BLaER1 treated with 17β-estradiol and CSF1 and Interleukin-3, amounts not matched to agents 10 nM and 100 nM (cell line): ENCODE results near the gene PCED1A.
"Not testable (repeated sequence)": the region's sequence is repeated elsewhere in the genome, so short reads cannot be mapped to it uniquely, and the experiment has no call there.

Source experiments
- H3K27ac ChIP-seq, 11 experiments: shearing (Covaris generic); formaldehyde crosslinking; 2 replicates each; pipeline ENCODE4 v1.8.1; 2022
- H3K27me3 ChIP-seq, 11 experiments: shearing (Covaris generic); formaldehyde crosslinking; 2 replicates each; pipeline ENCODE4 v1.8.1; 2022
- H3K36me3 ChIP-seq, 11 experiments: shearing (Covaris generic); formaldehyde crosslinking; 2 replicates each; pipeline ENCODE4 v1.8.1; 2022
- H3K4me1 ChIP-seq, 10 experiments: shearing (Covaris generic); formaldehyde crosslinking; 2 replicates each; pipeline ENCODE4 v1.8.1; 2022
- H3K4me2 ChIP-seq, 11 experiments: shearing (Covaris generic); formaldehyde crosslinking; 2 replicates each; pipeline ENCODE4 v1.8.1; 2022
- H3K4me3 ChIP-seq, 10 experiments: shearing (Covaris generic); formaldehyde crosslinking; 2 replicates each; pipeline ENCODE4 v1.8.1; 2022
- H3K9ac ChIP-seq, 11 experiments: shearing (Covaris generic); formaldehyde crosslinking; 2 replicates each; pipeline ENCODE4 v1.8.1; 2022
- H3K9me3 ChIP-seq, 11 experiments: shearing (Covaris generic); formaldehyde crosslinking; replicated peaks in 1 of 11; 2 replicates each; pipeline ENCODE4 v1.8.1; 2022
- H4K20me1 ChIP-seq, 11 experiments: shearing (Covaris generic); formaldehyde crosslinking; 2 replicates each; pipeline ENCODE4 v1.8.1; 2022
- Cebpa-rat ChIP-seq, 11 experiments: shearing (Covaris generic); IDR thresholded peaks; 2 replicates each; pipeline ENCODE4 v1.8.1; 2022

The PCED1A gene

DNA sequence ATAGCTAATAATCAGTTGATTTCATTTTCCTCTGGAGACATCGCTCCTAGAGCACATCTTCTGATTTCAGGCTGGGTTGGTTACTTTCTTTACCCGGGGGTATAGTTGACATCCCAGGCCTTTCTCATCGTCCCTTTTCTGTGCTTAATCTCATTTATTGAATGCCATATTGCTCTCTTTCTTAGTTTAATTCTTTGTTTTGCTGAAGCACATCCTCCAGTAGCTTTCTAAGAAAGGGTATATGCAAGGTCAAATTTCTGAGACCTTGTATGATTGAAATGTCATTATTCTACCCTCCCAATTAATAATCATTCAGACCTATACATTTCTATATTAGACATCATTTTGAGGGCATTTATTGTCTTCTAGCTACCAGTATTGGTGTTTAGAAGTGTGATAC is 28.3 kb downstream of the PCED1A start:
- Histone ChIP-seq H4K20me1 (no peaks in the 10 kb centered on the region), H3K9me3 (peaks cover 0 to 19% (median 13%) of the 10 kb centered on the region in 11 experiments; a peak in 19 of 22 replicates), H3K4me2 (no peak overlapping the region), H3K27ac (no peak overlapping the region), H3K4me1 (peaks cover 15 to 26% (median 23%) of the 10 kb centered on the region in 10 experiments), H3K36me3 (no peaks in the 10 kb centered on the region), H3K27me3 (peaks cover 0 to 5% (median 0%) of the 10 kb centered on the region in 11 experiments; a peak in 1 of 22 replicates), H3K9ac (no peak overlapping the region), H3K4me3 (no peak overlapping the region)
- TF ChIP-seq Cebpa-rat (IDR thresholded peaks at IDR 0.05), result no peak

DNA sequence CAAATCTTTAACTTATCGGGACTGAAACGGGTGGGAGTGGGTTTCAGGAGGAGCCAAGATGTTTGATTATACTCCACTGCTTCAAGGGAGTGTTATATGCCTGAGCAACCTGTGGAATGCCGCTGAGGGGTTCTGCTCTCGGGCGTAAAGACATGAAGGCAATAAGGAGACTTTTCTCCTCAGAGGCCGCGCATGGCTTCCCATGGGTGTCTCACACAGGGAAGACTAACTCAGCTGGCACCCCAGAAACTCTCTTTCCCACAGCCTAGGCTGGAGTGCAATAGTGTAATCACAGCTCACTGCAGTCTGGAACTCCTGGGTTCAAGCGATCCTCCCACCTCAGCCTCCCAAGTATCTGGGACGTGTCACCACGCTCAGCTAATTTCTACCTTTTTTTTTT is 30.8 kb downstream of the PCED1A start:
- H3K27me3 ChIP-seq, result peaks cover 3 to 23% (median 17%) of the 10 kb centered on the region in 11 experiments; a peak in 17 of 22 replicates
- no peaks in the 10 kb centered on the region for H4K20me1 ChIP-seq
- H3K27ac ChIP-seq, result no peak overlapping the region
- no peak overlapping the region for H3K4me3 ChIP-seq
- TF ChIP-seq Cebpa-rat (IDR thresholded peaks at IDR 0.05), result no peak
- peaks cover 6 to 12% (median 9%) of the 10 kb centered on the region in 10 experiments for H3K4me1 ChIP-seq
- no peaks in the 10 kb centered on the region for H3K36me3 ChIP-seq
- H3K9me3 ChIP-seq, result peaks cover 0 to 19% (median 13%) of the 10 kb centered on the region in 11 experiments; a peak in 19 of 22 replicates
- H3K4me2 ChIP-seq, result no peak overlapping the region
- H3K9ac ChIP-seq, result no peak overlapping the region

DNA sequence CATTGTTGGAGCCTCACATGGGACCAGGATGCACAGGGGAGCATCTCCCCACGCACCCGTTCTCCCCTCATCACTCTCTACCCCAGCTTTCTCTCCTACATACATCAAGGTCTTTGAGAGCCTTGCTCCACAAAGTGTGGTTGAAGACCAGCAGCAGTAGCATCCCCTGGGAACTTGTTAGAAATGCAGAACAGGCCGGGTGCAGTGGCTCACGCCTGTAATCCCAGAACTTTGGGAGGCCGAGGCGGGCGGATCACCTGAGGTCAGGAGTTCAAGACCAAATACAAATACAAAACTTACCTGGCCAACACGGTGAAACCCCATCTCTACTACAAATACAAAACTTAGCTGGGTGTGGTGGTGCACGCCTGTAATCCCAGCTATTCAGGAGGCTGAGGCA is 32.5 kb downstream of the PCED1A start:
- Histone ChIP-seq H3K9me3 (peaks cover 0 to 16% (median 10%) of the 10 kb centered on the region in 11 experiments; a peak in 19 of 22 replicates), H3K4me2 (peak overlapping the region in 1 of 11 experiments; percentile 18; a peak in 1 of 22 replicates), H3K27me3 (peaks cover 5 to 36% (median 27%) of the 10 kb centered on the region in 11 experiments; a peak in 17 of 22 replicates)
- not testable (repeated sequence) for H4K20me1 ChIP-seq, H3K27ac ChIP-seq, H3K36me3 ChIP-seq, H3K4me1 ChIP-seq, H3K9ac ChIP-seq, H3K4me3 ChIP-seq

DNA sequence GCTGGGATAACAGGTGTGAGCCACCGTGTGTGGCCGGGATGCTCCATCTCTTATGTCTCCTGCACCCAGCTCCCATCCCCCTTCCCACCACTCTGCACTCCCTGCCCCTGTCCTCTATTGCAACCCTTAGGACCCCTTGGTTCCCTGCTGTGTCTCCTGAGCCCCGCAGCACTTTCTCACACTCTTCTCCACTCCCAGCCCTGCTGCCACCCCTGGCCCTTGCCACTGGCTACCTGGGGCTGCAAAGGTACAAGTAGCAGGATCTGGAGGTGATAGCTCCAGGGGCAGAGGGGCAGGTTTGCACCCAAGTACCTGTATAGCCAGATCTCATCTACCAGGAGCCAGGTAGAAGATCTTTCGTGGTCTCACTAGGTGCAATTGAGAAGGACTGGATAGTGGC is 33.4 kb downstream of the PCED1A start:
- Histone ChIP-seq H3K27ac (no peak overlapping the region), H3K4me2 (no peak overlapping the region), H4K20me1 (no peaks in the 10 kb centered on the region), H3K9ac (no peak overlapping the region), H3K27me3 (peaks cover 5 to 36% (median 27%) of the 10 kb centered on the region in 11 experiments; a peak in 17 of 22 replicates), H3K4me3 (no peak overlapping the region), H3K4me1 (peaks cover 0 to 5% (median under 1%) of the 10 kb centered on the region in 10 experiments; a peak in 9 of 20 replicates), H3K9me3 (peaks cover 0 to 7% (median 4%) of the 10 kb centered on the region in 11 experiments; a peak in 18 of 22 replicates), H3K36me3 (no peaks in the 10 kb centered on the region)
- TF ChIP-seq Cebpa-rat (IDR thresholded peaks at IDR 0.05), result no peak

DNA sequence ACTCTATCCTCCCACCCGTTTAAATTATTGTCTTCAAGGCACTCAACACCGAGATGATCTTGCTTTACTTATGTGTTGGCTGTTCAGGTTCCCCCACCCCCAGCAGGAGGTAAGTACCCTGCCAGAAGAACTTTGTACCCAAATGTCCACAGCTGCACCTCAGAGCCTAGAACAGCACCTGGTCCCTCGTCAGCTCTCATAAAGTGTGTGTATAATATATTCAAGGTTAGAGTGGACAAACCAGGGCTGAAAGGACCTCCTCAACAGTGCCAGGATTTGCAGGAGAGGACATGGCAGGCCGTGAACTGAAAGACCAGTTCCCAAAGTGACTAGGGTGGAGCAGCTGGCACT is 34.1 kb downstream of the PCED1A start:
- H3K9me3 ChIP-seq, result peaks cover 0 to under 1% (median 0%) of the 10 kb centered on the region in 11 experiments; a peak in 2 of 22 replicates
- no peaks in the 10 kb centered on the region for H4K20me1 ChIP-seq
- H3K4me1 ChIP-seq, result peaks cover 3 to 12% (median 7%) of the 10 kb centered on the region in 10 experiments
- H3K4me3 ChIP-seq, result no peak overlapping the region
- H3K36me3 ChIP-seq, result no peaks in the 10 kb centered on the region
- no peak overlapping the region for H3K27ac ChIP-seq
- H3K9ac ChIP-seq, result no peak overlapping the region
- H3K27me3 ChIP-seq, result peaks cover 5 to 36% (median 27%) of the 10 kb centered on the region in 11 experiments; a peak in 17 of 22 replicates
- no peak for TF ChIP-seq Cebpa-rat (IDR thresholded peaks at IDR 0.05)
- H3K4me2 ChIP-seq, result no peak overlapping the region

DNA sequence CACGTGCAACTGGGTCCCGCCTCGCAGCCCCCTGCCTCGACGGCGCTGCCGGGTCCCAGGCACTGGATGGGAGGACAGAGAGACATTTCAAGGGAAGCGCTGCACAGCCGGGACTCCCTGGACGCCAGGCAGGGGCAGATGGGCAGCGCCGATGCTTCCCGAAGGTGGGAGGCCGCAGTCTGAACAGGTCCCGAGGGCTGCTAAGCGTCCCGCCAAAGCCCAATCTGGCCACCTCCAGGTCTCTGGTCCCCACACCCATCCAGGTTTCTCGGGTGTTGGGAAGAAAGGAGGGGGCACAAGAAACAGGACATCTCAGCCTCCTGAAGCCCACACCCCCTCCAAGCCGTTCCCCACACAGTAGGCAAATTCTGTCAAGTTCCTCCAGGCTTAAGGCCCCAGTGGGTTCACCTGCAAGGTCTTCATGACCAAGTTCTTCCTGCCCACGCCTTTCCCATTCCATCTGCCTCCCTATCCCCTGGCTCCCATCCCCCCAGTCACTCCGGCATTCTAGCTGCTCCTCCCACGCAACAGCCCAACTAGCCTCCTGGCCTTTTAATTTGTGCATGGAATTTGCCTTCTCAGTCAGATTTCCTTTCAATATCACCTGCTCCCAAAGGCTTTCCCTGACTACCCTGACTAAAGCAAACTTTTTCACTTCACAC is 34.6 kb downstream of the PCED1A start:
- no peak overlapping the region for H3K4me2 ChIP-seq
- H3K9me3 ChIP-seq, result no peaks in the 10 kb centered on the region
- H3K27me3 ChIP-seq, result peaks cover 5 to 36% (median 27%) of the 10 kb centered on the region in 11 experiments; a peak in 17 of 22 replicates

DNA sequence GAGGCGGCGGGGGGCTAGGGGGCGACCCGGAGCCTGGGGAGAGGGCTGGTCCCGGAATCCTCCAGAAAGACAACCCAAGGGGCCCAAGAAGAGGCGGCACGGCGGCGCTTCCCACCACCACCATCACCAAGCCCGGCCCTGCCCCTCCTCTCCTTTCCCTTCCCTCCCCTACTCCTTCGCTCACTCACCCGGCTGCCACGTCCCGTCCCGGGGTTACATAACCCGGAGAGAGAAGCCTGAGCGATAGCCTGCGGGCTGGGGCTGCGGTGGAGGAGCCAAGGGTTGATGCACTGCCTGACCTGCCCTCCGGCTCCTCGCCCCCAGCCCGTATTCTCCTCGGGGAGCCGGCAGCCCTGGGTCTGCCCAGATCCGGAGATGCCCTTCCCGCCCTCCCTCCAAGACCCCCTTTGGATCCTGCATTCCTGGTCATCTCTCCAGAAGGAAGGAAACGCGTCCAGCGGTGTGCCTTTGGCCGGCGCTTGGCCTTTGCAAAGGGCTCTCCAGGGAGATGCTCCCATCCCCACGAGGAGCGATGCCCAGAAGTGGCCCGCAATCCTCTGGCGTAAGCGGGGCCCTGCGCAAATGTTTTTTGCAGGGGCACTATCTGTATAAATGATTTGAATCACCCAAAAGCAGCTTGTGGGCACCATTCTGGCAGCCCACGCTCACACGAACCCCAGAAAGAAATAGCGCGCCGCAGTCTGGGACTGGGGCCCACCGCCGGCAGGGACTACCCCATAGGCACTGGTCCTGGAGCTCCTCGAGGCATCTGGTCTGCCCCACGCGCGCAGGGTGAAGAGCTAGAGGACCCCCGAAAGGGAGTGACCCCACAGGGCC is 35.4 kb downstream of the PCED1A start:
- H3K4me2 ChIP-seq, result no peak overlapping the region
- peaks cover 5 to 36% (median 27%) of the 10 kb centered on the region in 11 experiments; a peak in 17 of 22 replicates for H3K27me3 ChIP-seq

More for the DNA sequence above, 34.6 kb downstream of the PCED1A start:
- Histone ChIP-seq H3K27ac (no peak overlapping the region), H4K20me1 (no peaks in the 10 kb centered on the region), H3K4me3 (no peak overlapping the region), H3K4me1 (peaks cover 8 to 17% (median 12%) of the 10 kb centered on the region in 10 experiments), H3K36me3 (no peaks in the 10 kb centered on the region), H3K9ac (no peak overlapping the region)
- TF ChIP-seq Cebpa-rat (IDR thresholded peaks at IDR 0.05), result no peak

DNA sequence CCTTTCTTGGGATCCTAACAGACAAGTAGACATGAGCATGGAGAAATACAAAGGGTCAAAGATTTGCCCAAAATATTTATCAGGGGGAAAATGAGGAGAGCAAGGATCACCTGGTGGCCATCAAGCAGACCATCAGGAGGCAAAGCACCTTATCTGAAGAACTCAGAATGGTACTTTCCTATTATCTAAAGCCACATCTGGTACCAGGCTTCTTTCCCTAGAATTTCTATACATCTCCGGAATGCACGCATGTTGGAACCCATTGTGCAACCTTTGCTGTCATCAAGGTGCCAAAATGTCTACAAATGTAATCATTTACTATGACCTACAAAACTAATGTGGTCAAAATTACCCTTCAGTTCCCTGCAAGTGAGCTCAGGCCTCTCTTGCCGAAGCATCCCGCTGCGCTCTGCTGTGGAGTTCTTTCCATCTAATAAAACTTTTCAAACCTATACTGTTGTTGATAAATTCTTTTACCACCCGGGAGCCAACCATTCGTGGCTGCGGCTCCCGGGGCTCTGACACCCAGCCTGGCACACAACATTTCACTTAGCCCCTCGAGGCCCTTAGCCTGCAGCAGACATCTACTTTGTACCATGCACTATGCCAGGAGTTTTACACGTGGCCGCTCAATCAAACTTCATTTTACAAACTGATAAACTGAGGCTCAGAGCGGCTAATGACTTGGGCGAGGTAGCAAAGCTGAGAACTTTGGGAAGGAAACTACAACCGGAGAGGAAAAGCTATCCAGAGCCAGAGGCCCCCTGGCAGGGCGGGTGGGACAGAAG is 36.2 kb downstream of the PCED1A start:
- Histone ChIP-seq H3K4me2 (no peak overlapping the region), H3K4me1 (peaks cover 13 to 23% (median 16%) of the 10 kb centered on the region in 10 experiments), H3K4me3 (no peak overlapping the region), H4K20me1 (no peaks in the 10 kb centered on the region), H3K36me3 (no peaks in the 10 kb centered on the region), H3K27ac (no peak overlapping the region), H3K27me3 (peaks cover 5 to 36% (median 27%) of the 10 kb centered on the region in 11 experiments; a peak in 17 of 22 replicates), H3K9ac (no peak overlapping the region), H3K9me3 (no peaks in the 10 kb centered on the region)
- no peak for TF ChIP-seq Cebpa-rat (IDR thresholded peaks at IDR 0.05)

More for the DNA sequence above, 35.4 kb downstream of the PCED1A start:
- H3K36me3 ChIP-seq, result no peaks in the 10 kb centered on the region
- no peak for TF ChIP-seq Cebpa-rat (IDR thresholded peaks at IDR 0.05)
- no peaks in the 10 kb centered on the region for H4K20me1 ChIP-seq
- H3K4me3 ChIP-seq, result no peak overlapping the region
- H3K9ac ChIP-seq, result no peak overlapping the region
- H3K9me3 ChIP-seq, result no peaks in the 10 kb centered on the region
- H3K4me1 ChIP-seq, result peaks cover 11 to 17% (median 13%) of the 10 kb centered on the region in 10 experiments
- no peak overlapping the region for H3K27ac ChIP-seq
